Thyroid gland (tissue), 4 donors: Measurements from ENCODE around the gene NUP50. TPM values are rescaled to one million over a fixed set of nuclear protein-coding genes. Genes with fewer than 3 reads are reported as not detected.

ENCODE experiments used
- DNase-seq, 2 donors: peaks; one replicate each; pipeline ENCODE4 v3.0.0-alpha.2; 2019
- H3K27ac ChIP-seq, 3 donors: fragments of 200-600 bp; sonication (generic); 1 replicate in 2 of 3; 2 replicates in 1 of 3; pipeline ENCODE4 v1.5.1; 2016 to 2019; ENCODE audit warnings: mild to moderate bottlenecking in 1 of 3, moderate library complexity in 1 of 3
- H3K27me3 ChIP-seq: fragments of 200-600 bp; sonication (generic); one replicate; pipeline ENCODE4 v1.5.1; 2019
- H3K36me3 ChIP-seq, 2 donors: fragments of 200-600 bp; sonication (generic); one replicate each; pipeline ENCODE4 v1.5.1; 2016 to 2019
- H3K4me1 ChIP-seq, 2 donors: fragments of 200-600 bp; sonication (generic); one replicate each; pipeline ENCODE4 v1.5.1; 2017 to 2019
- H3K4me3 ChIP-seq, 3 donors: fragments of 200-600 bp; sonication (generic); replicated peaks in 1 of 3; 1 replicate in 2 of 3; 2 replicates in 1 of 3; pipeline ENCODE4 v1.5.1; 2016; ENCODE audit warnings: mild to moderate bottlenecking in 1 of 3
- H3K9me3 ChIP-seq: fragments of 200-600 bp; sonication (generic); one replicate; pipeline ENCODE4 v1.5.1; 2017
- POLR2A ChIP-seq, 2 donors: fragments of 450-650 bp; IDR thresholded peaks; one replicate each; pipeline ENCODE4 v1.6.1; 2017; ENCODE audit warnings: antibody characterized with exemption in 2 of 2, mild to moderate bottlenecking in 2 of 2, moderate library complexity in 1 of 2
- WGBS, 2 donors: methylation state at CpG; one replicate each; pipeline ENCODE4 v1.1.5; 2017; 5-methylcytosine and 5-hydroxymethylcytosine counted together
- intact Hi-C: fragments of 100-400 bp; cut with DNase I; formaldehyde crosslinking; loops from one replicate; pipeline ENCODE4 v1.15.1; 2023
- total RNA-seq, 4 donors: library from RNA; depleted of rRNA; stranded (reverse); fragments of >200 nt; gene quantifications; one replicate each; pipeline ENCODE4 v1.2.3, GENCODE V29; 2016
- TF ChIP-seq, protein P1 (sequence below), 6 experiments: fragments of 200-600 bp in 3 of 6; fragments of 450-650 bp in 3 of 6; sonication (generic) in 3 of 6; IDR thresholded peaks; one replicate each; pipeline ENCODE4 v1.5.1; 2016 to 2019; ENCODE audit warnings: antibody characterized with exemption in 6 of 6, mild to moderate bottlenecking in 2 of 6, inconsistent platforms in 1 of 6, moderate library complexity in 1 of 6

NUP50 gene
- total RNA-seq, 4 donors from 2014 or later = 53.9 to 128 (median 91.9) TPM

DNA sequence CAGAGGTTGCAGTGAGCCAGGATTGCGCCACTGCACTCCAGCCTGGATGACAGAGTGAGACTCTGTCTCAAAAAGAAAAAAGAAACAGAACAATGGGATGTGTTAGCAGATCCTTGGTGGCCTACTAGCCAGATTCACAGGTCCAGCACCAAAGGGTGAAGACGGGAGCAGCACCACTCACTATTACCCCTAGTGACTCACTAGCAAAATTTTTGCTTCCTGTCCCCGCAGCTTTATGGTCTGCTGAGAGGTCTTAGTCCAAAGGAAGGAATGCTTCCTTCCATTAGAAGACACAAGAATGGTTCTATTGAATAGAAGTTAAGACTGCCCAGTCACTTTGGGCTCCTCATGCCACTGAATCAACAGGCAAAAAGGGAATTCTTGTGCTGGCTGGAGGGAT lies 35.9 kb upstream of the NUP50 start:
- no peaks in the 10 kb centered on the region for H3K27me3 ChIP-seq
- TF ChIP-seq, protein P1, sequence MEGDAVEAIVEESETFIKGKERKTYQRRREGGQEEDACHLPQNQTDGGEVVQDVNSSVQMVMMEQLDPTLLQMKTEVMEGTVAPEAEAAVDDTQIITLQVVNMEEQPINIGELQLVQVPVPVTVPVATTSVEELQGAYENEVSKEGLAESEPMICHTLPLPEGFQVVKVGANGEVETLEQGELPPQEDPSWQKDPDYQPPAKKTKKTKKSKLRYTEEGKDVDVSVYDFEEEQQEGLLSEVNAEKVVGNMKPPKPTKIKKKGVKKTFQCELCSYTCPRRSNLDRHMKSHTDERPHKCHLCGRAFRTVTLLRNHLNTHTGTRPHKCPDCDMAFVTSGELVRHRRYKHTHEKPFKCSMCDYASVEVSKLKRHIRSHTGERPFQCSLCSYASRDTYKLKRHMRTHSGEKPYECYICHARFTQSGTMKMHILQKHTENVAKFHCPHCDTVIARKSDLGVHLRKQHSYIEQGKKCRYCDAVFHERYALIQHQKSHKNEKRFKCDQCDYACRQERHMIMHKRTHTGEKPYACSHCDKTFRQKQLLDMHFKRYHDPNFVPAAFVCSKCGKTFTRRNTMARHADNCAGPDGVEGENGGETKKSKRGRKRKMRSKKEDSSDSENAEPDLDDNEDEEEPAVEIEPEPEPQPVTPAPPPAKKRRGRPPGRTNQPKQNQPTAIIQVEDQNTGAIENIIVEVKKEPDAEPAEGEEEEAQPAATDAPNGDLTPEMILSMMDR (IDR thresholded peaks at IDR 0.05) = no peak
- 69 to 82% methylated on average over 3 of the region's 3 CpGs for WGBS, 2 donors
- no peak overlapping the region for H3K4me3 ChIP-seq
- DNase-seq = no peak
- H3K27ac ChIP-seq = no peak overlapping the region
- no peaks in the 10 kb centered on the region for H3K36me3 ChIP-seq
- H3K4me1 ChIP-seq = no peaks in the 10 kb centered on the region
- H3K9me3 ChIP-seq = no peaks in the 10 kb centered on the region
- intact Hi-C loops = no loop called here

GRCh38 chr22:45129703-45130524 lies 33.8 kb upstream of the NUP50 start:
- TF ChIP-seq, protein P1 (IDR thresholded peaks at IDR 0.05) = no peak
- no peak for TF ChIP-seq POLR2A (IDR thresholded peaks at IDR 0.05)
- H3K4me1 ChIP-seq = no peaks in the 10 kb centered on the region
- no peaks in the 10 kb centered on the region for H3K9me3 ChIP-seq
- no peak overlapping the region for H3K4me3 ChIP-seq
- 66 to 69% methylated on average over 14 of the region's 14 CpGs for WGBS, 2 donors
- H3K27ac ChIP-seq = no peak overlapping the region
- intact Hi-C loops = no loop called here
- peaks cover 11 to 12% of the 10 kb centered on the region in 2 donors for H3K36me3 ChIP-seq
- DNase-seq = no peak
- H3K27me3 ChIP-seq = no peaks in the 10 kb centered on the region

DNA sequence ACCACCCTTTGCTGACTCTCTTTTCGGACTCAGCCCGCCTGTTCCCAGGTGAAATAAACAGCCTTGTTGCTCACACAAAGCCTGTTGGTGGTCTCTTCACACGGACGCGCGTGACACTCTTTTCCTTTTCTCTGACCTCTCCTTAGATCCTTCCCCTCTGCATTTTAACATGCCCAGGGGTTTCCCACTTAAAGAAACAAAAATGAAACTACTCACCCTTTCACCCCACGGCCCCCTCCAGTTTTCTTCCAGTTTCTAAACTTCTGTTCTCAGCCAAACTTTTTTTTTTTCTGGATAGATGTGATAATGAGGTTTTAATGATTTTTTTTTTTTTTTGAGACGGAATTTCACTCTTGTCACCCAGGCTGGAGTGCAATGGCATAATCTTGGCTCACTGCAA lies 32.8 kb upstream of the NUP50 start:
- TF ChIP-seq POLR2A (IDR thresholded peaks at IDR 0.05) = no peak
- TF ChIP-seq, protein P1 (IDR thresholded peaks at IDR 0.05) = no peak
- Histone ChIP-seq H3K36me3 (peaks cover 11 to 12% of the 10 kb centered on the region in 2 donors), H3K27me3 (no peaks in the 10 kb centered on the region), H3K9me3 (no peaks in the 10 kb centered on the region), H3K4me3 (no peak overlapping the region), H3K27ac (no peak overlapping the region), H3K4me1 (no peaks in the 10 kb centered on the region)
- intact Hi-C loops = no loop called here
- 82 to 88% methylated on average over 8 of the region's 8 CpGs for WGBS, 2 donors
- DNase-seq = no peak

DNA sequence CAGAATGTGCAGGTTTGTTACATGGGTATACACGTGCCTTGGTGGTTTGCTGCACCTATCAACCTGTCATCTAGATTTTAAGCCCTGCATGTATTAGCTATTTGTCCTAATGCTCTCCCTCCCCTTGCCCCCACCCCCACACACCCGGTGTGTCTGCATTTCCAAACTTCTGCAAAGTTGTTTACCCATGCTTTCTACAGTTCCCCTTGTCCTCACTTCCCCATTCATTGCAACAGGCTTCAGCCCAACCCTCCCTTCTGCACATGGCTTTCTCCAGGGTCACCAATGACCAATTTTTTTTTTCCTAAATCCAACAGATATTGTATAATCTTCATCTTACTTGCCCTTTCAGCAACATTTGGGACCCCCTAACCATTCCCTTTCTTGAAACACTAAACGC lies 32.0 kb upstream of the NUP50 start:
- TF ChIP-seq, protein P1 (IDR thresholded peaks at IDR 0.05) = no peak
- TF ChIP-seq POLR2A (IDR thresholded peaks at IDR 0.05) = no peak

DNA sequence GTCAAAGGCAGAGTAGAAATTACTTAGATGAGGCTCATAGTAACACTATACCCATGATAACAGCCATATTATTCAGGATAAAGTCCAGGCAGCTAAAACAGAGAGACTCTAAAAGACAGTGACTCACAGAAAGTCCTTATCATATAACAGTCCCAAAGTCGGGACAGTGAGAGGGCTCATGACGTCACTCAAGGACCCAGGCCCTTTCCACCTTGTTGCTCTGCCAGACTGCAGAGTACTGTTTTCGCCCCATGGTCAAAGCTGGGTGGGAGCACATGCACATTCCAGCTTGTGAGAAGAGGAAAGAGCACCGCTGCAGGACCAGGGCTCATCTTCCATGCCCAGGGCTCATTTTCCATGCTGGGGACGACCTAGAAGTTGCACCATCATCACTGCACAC lies 29.4 kb upstream of the NUP50 start:
- 94% methylated on average over 5 of the region's 5 CpGs for WGBS, 2 donors

More for the DNA sequence above, 32.0 kb upstream of the NUP50 start:
- DNase-seq = no peak
- intact Hi-C loops = no loop called here
- WGBS, 2 donors = 79% methylated on average over 3 of the region's 3 CpGs
- no peaks in the 10 kb centered on the region for H3K9me3 ChIP-seq
- H3K27ac ChIP-seq = no peak overlapping the region
- H3K4me1 ChIP-seq = no peaks in the 10 kb centered on the region
- no peaks in the 10 kb centered on the region for H3K27me3 ChIP-seq
- peaks cover 11 to 12% of the 10 kb centered on the region in 2 donors for H3K36me3 ChIP-seq
- H3K4me3 ChIP-seq = no peak overlapping the region

More for the DNA sequence above, 29.4 kb upstream of the NUP50 start:
- no peak for DNase-seq
- no peaks in the 10 kb centered on the region for H3K9me3 ChIP-seq
- no peaks in the 10 kb centered on the region for H3K4me1 ChIP-seq
- intact Hi-C loops = no loop called here
- peaks cover 11 to 12% of the 10 kb centered on the region in 2 donors for H3K36me3 ChIP-seq
- H3K27ac ChIP-seq = no peak overlapping the region
- TF ChIP-seq, protein P1 (IDR thresholded peaks at IDR 0.05) = no peak
- no peak for TF ChIP-seq POLR2A (IDR thresholded peaks at IDR 0.05)
- H3K27me3 ChIP-seq = no peaks in the 10 kb centered on the region
- H3K4me3 ChIP-seq = no peak overlapping the region
